Middle frontal gyrus (tissue), 1 donor: ENCODE data around the gene ADGRB3.
"Not testable (repeated sequence)": the region's sequence is repeated elsewhere in the genome, so short reads cannot be mapped to it uniquely, and the experiment has no call there.

Experiments
- DNase-seq: peaks from one replicate; pipeline ENCODE4 v3.0.0-alpha.2; 2015; ENCODE audit warnings: low spot score; ENCODE audit errors: extremely low spot score

ADGRB3 gene

DNA sequence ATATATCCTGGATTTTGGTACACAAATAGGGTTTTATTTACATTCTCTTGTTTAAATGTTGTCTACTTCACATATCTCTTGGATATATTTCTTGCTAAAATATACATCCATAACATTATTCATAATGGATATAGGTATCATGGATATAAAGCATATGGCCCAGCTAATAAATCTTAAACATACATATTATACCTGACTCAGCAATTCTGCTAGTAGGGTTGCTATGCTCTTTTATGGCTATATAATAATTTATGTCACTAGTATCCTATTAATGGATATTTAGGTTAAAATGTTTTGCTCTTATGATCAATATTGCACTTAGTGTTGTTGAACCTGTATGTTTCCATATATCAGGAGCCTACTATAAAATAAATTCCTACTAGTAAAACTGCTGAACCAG lies 786.2 kb downstream of the ADGRB3 start:
- no peak for DNase-seq

DNA sequence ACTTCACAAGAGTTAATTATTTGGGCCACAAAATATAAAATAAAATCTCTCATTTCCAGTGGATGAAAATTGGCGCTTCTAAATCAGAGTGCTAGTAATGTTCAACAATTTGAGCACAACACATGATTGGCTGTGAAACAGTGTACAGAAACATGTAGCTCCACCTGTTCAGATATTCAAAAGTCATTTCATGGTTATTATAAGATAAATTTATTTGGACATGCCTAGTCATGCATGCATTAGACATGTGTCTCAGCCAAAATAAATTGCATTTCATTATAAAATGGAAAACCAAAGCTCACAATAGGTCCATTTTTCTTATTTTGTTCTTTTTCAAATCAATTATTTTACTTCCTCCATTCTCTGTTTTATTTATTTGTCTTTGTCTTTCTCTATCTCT lies 786.9 kb downstream of the ADGRB3 start:
- no peak for DNase-seq

DNA sequence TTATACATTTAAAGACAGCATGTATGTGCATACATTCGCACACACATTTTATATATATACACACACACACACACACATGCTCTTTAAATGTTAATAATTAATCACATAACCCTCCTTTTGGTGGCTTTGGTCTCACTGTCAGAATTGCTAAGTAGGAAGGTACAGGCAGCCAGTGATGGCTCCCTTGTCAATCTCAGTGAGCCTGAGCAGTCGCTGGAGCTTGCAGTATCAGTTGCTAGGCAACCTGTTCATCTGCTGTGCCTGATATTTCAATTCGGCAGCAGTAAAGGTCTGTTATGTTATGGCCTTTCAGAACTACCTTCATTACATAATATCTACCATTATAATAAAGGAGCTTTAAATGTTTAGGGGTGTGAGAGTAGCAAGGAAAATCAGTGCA lies 787.4 kb downstream of the ADGRB3 start:
- DNase-seq = no peak

DNA sequence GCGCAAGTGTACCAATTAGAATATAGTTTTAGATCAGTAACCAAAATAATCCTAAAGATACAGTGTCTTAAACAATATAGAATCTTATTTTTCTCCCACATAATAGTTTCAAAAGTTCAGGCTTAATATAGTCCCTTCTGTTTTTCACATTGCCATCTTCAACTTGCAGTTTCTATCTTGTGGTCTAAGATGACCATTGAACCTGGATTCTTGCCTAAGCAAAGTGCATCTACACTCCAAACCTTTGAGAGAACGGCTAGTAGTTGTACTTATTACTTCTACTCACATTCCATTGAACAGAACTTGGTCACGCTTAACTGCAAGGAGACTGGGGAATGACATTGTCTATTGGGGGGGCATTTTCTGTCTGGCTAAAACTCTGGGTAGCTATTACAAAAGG lies 788.7 kb downstream of the ADGRB3 start:
- no peak for DNase-seq

DNA sequence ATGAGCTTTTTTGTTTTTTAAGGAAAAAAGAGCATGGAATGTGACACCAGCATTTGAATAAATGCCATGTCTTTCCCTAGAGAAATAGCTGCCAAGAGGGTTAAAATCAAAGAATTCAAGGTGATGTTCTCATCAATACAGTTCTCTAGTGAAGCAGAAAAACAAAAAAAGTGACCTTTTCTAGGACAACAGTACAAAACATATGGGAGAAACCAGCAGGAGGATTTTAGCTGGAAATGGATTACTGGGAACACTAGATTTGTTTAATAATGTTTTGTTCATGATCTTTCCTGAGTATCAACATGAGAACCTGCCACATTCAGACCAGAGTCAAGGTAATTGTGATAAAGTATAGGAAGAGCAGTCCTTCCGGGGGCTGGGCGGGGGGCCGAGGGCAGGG lies 789.5 kb downstream of the ADGRB3 start:
- DNase-seq = no peak

DNA sequence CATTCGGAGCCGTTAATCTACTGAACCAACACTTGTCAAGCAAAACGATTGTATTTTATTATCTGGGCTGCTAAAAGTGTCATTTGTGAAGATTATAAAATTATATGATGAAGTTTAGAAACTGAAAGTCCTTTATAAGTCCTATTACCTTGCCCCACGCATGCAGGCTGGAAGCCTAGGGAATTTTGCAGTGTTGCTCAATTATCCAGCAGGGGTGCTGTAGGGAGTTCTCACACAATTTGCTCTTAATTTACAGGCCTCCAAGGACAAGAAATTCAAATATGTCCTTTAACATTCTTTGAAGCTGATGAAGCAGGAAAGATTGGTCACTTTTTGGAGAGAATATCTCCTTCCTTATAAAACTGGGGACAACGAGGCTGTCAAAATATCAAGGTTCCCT lies 792.8 kb downstream of the ADGRB3 start:
- no peak for DNase-seq

DNA sequence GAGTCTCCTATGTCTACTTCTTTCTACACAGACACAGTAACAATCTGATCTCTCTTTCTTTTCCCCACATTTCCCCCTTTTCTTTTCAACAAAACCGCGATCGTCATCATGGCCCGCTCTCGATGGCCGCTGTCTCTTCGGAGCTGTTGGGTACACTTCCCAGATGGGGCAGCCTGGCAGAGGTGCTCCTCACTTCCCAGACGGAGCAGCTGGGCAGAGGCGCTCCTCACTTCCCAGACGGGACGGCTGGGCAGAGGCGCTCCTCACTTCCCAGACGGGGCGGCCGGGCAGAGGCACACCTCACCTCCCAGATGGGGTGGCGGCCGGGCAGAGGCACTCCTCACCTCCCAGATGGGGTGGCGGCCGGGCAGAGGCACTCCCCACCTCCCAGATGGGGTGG lies 797.1 kb downstream of the ADGRB3 start:
- DNase-seq = not testable (repeated sequence)

DNA sequence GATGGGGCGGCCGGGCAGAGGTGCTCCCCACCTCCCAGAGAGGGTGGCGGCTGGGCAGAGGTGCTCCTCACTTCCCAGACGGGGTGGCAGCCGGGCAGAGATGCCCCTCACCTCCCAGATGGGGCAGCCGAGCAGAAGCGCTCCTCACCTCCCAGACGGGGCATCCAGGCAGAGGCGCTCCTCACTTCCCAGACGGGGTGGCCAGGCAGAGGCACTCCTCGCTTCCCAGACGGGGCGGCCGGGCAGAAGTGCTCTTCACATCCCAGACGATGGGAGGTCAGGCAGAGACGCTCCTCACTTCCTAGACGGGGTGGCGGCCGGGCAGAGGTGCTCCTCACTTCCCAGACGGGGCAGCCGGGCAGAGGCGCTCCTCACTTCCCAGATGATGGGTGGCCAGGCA lies 798.0 kb downstream of the ADGRB3 start:
- DNase-seq = not testable (repeated sequence)

DNA sequence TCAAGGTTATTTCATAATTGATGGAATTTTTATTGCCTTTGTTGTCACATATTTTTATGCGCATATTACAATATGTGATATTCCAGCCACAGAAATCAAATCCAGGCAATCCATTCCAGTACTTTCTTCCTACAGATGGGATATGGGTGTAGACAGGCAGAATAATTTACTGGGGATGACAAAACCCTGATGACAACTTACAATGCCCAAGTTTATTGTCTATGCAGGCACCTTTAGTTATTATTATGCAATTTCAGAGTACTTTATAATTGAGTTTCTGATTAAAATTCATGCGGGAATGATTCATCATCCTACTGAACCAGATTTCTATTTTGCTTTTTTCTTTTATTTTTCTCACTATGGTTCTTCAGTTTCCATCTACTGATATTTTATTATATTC lies 803.0 kb downstream of the ADGRB3 start:
- no peak for DNase-seq
